ENCODE data around the gene RABGAP1L. TPM values are rescaled to one million over a fixed set of nuclear protein-coding genes. Genes with fewer than 3 reads are reported as not detected.

The RABGAP1L gene
- total and polyA plus RNA-seq, 5 experiments from 2014 or later: 36.8 to 93.6 (median 59.8) TPM

DNA sequence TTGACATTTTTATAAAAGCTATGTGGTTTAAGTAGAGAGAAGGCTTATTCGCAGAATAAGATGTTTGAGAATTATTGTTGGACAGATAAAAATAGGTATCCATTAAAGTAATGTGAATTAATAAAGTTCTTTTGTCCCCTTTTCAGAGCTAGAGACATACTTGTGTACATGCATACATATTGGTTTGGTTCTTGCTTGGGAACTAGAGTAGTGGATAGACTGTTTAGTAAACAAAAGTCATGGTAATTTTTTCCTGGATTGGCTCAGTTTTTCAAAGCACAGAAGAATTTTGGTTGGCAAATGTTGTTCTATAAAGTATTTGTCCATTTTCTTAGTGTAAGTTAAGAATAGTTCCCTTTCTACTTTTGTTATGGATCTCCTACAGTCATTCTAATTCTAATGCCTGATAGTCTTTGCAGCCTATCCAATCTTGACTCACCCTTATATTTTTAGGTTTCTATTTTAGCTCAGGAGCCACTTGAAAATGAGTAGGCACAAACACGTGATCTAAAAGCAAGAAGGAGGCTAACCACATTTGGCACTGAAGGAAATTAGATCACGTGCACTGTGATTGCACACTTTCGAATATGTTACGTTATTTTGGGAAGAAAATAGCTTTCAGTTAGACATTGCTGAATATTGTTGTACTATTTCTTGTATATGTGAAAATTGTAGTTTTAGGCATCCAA is 47.0 kb downstream of the RABGAP1L start:
- Mint-ChIP-seq H3K4me1 (peaks cover 25 to 54% (median 47%) of the 10 kb centered on the region in 4 donors), H3K27me3 (no peaks in the 10 kb centered on the region), H3K27ac (peak overlapping the region in 1 of 10 donors; percentile 62), H3K36me3 (peaks cover 0 to 3% (median 2%) of the 10 kb centered on the region in 3 donors), H3K4me3 (peak overlapping the region in 9 of 10 donors; percentile 10 to 61 (median 40)), H3K9me3 (peaks cover 0 to 17% (median 0%) of the 10 kb centered on the region in 9 donors)
- POLR2A ChIA-PET: no interaction called here
- peak in 1 of 2 donors; percentile 38 for ATAC-seq
- DNase-seq: no peak

DNA sequence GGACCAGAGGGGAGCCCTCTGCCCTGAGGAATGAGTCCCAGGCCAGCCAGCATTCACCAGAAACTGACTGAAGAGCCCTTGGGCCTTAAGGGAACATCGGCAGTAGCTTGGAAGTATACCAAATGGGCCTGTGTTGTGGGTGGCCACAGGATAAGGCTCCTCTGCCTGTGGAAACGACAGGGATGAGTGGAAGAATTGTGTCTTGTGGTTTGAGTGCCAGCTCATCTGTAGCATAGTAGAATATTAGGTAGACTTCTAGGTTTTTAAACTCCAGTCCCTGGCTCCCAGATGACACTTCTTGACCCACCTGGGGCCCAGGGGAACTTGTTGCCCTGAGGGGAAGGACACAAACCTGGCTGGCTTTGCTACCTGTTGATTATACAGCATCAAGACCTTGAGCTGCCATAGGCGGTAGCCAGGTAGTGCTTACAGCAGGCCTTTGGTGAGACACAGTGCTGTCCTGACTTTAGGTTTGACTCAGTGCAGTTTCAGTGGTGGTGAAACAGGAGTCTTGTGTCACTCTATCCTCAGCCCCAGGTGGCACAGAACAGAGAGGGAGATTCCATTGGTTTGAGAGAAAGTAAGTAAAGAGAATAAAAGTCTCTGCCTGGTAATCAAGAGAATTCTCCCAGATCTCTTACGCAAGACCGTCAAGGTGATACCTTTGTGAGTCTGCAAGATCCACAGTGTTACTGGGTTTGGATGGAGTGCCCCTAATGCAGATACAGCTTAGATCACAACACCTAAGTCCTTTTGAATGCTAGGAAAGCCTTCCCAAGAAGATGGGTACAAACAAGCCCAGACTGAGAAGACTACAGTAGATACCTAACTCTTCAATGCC is 50.2 kb downstream of the RABGAP1L start:
- DNase-seq (no peak), ATAC-seq (no peak)

DNA sequence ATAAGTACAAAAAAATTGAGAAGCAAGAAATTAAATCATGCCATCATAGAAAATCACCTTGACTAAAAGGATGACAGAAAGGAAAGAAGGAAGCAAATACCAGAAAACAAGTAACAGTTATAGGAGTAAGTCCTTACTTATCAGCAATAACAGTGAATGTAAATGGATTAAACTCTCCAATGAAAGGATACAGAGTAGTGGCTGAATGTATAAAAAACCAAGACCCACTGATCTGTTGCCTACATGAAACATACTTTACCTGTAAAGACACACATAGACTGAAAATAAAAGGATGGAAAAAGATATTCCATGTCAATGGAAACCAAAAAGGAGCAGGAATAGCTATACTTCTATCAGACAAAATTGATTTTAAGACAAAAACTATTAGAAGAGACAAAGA is 52.2 kb downstream of the RABGAP1L start:
- POLR2A ChIA-PET: no interaction called here
- DNase-seq: no peak
- peaks cover 0 to 4% (median 0%) of the 10 kb centered on the region in 3 donors for H3K36me3 Mint-ChIP-seq
- peaks cover 0 to 16% (median 0%) of the 10 kb centered on the region in 9 donors for H3K9me3 Mint-ChIP-seq
- no peaks in the 10 kb centered on the region for H3K27me3 Mint-ChIP-seq
- H3K27ac Mint-ChIP-seq: peak overlapping the region in 1 of 10 donors; percentile 37
- no peak overlapping the region for H3K4me3 Mint-ChIP-seq
- no peak for ATAC-seq
- H3K4me1 Mint-ChIP-seq: peaks cover 12 to 20% (median 17%) of the 10 kb centered on the region in 4 donors

More for the DNA sequence above, 50.2 kb downstream of the RABGAP1L start:
- POLR2A ChIA-PET: no interaction called here
- peaks cover 0 to 4% (median 0%) of the 10 kb centered on the region in 3 donors for H3K36me3 Mint-ChIP-seq
- no peak overlapping the region for H3K27ac Mint-ChIP-seq
- no peaks in the 10 kb centered on the region for H3K27me3 Mint-ChIP-seq
- H3K9me3 Mint-ChIP-seq: peaks cover 0 to 18% (median 0%) of the 10 kb centered on the region in 9 donors
- peaks cover 22 to 39% (median 34%) of the 10 kb centered on the region in 4 donors for H3K4me1 Mint-ChIP-seq
- no peak overlapping the region for H3K4me3 Mint-ChIP-seq

DNA sequence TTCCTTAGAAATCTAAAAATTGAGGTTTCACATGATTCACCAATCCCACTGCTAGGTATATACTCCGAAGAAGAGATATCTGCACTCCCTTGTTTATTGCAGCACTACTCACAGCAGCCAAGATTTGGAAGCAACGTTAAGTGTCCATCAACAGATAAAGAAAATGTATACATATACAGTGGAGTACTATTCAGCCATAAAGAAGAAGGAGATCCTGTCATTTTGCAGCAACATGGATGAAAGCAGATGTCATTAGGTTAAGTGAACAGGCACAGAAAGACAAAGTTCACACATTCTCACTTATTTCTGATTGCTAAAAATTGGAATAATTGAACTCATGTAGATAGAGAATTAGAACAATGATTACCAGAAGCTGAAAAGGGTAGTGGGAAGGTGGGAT is 56.4 kb downstream of the RABGAP1L start:
- H3K27ac Mint-ChIP-seq: peak overlapping the region in 1 of 10 donors; percentile 8
- H3K4me1 Mint-ChIP-seq: peaks cover 0 to 7% (median 2%) of the 10 kb centered on the region in 4 donors
- H3K36me3 Mint-ChIP-seq: peaks cover under 1 to 8% (median 2%) of the 10 kb centered on the region in 3 donors
- DNase-seq: no peak
- no peak overlapping the region for H3K4me3 Mint-ChIP-seq
- no peak for ATAC-seq
- POLR2A ChIA-PET: no interaction called here
- peaks cover 0 to 10% (median 0%) of the 10 kb centered on the region in 9 donors for H3K9me3 Mint-ChIP-seq
- H3K27me3 Mint-ChIP-seq: no peaks in the 10 kb centered on the region

DNA sequence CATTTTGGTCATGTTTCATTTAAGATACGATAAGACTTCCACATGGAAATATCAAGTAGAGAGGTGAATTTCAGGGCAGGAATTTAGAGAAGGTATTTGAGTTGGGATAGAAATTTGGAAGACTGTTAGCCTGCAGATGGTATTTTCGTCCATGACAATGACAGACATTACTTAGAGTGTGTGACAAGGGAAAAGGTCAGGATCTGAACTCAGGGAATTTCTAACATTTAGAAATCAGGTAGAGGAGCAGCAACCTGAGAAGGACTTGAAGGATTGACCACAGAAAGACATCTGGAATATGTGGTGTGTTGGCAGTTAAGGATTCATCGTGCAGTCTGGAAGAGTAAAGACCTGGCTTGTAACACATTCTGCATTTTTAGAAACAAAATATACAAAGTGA is 57.9 kb downstream of the RABGAP1L start:
- Mint-ChIP-seq H3K27ac (no peak overlapping the region), H3K4me3 (no peak overlapping the region), H3K36me3 (peaks cover 8 to 21% (median 12%) of the 10 kb centered on the region in 3 donors), H3K27me3 (no peaks in the 10 kb centered on the region), H3K9me3 (no peaks in the 10 kb centered on the region), H3K4me1 (peaks cover 0 to 6% (median 3%) of the 10 kb centered on the region in 4 donors)
- POLR2A ChIA-PET: interaction anchor here (0.7 kb wide), 1 partner anchor 267 kb away, joined by 4 read pairs; no protein-coding TSS in a partner anchor
- ATAC-seq (no peak), DNase-seq (no peak)

DNA sequence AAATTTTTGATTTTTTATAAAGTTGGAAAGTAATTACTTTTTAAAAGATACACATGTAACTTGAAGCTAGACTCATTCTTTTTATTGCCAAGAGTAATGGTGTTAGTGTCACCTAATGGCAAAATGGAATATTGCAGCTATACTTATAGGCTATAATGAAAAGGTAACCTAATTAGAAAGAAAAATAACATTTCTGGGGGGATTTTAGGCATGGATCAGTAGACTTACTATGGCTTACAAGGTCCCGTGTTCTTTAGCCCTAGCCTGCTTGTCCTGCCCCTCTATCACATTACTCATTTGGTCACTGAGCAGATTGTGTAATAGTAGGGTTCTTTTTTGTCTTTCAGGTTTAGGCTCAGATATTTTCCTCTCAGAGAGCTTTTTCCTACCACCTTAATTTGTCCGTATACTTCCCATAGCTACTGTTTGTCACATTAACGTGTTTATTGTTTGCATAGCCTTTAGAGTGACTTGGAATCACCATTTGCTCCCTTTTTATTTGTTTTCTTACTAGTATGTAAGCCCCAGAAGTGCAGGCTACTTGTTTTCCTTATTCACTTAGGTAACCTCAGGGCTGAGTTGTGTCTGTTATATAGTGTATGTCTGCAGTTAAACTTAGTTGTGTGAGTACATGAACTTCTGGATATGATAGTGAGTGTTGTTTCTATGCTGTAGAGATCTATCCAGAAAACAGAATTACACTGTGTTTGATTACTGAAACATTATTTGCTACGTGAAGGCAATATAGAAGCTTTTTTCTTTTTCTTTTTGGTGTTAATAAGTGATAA is 58.7 kb downstream of the RABGAP1L start:
- ATAC-seq (peak; percentile 47 to 53), DNase-seq (peak in 3 of 10 donors; percentile 46 to 50 (median 50))
- Mint-ChIP-seq H3K4me3 (no peak overlapping the region), H3K9me3 (no peaks in the 10 kb centered on the region), H3K4me1 (peaks cover 0 to 7% (median 3%) of the 10 kb centered on the region in 4 donors), H3K27me3 (no peaks in the 10 kb centered on the region), H3K27ac (no peak overlapping the region), H3K36me3 (peaks cover 12 to 25% (median 16%) of the 10 kb centered on the region in 3 donors)
- POLR2A ChIA-PET: interaction anchor here (0.7 kb wide), 1 partner anchor 268 kb away, joined by 4 read pairs; no protein-coding TSS in a partner anchor

DNA sequence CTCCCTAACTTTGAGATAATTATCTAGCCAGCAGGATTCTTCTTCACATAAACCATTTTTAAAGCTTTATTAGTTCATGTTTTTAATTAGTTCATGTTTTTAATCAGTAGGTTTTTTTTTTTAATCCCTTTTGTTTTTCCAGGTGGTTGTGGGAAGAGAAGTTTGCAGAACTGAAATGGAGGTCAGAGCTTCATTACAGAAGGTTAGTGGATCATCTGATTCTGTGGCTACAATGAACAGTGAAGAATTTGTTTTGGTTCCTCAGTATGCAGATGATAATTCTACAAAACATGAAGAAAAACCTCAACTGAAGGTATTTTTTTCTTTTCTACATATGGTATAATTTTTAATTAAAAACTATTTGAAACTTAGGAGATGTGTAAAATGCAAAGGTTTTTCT is 59.7 kb downstream of the RABGAP1L start:
- Mint-ChIP-seq H3K27me3 (no peaks in the 10 kb centered on the region), H3K27ac (no peak overlapping the region)

DNA sequence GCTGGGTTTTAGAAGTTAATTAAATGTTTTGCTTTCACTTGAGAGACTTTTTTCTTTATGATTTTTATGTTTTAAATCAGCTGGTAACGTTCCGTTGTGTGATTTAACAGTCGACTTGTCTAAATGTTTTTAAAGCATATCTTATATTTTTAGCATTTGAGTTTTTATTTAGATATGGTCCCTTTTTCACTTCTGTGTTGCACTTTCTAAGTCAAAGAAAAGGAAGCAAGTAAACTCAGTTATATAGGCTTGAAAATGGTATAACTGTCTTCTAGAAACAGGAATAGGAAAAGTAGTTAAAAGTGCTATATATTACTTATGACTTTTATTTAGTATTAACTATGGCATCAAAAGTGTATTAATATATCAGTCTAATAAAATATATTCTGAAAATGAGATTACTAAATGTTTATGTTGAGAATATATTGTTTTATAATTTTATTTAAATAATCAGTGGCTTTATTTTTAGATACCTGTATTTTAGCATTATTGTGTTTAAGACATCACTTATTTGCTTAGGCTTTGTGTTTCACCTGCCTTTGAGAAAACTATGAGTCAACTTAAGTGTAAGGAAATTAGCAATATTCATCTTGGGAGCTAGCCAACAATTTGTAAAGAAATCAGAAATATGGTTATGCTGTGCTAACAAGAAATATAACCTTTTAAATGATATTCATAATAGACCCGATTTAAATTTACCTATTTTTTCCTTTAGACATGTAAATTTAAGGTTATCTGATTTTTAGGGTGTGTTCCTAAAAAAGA is 60.5 kb downstream of the RABGAP1L start:
- no peak for DNase-seq
- peaks cover 12 to 32% (median 18%) of the 10 kb centered on the region in 3 donors for H3K36me3 Mint-ChIP-seq
- H3K4me3 Mint-ChIP-seq: peak overlapping the region in 1 of 10 donors; percentile 62
- peaks cover 0 to 7% (median 2%) of the 10 kb centered on the region in 4 donors for H3K4me1 Mint-ChIP-seq
- H3K9me3 Mint-ChIP-seq: no peaks in the 10 kb centered on the region
- no peak overlapping the region for H3K27ac Mint-ChIP-seq
- no peak for ATAC-seq
- H3K27me3 Mint-ChIP-seq: no peaks in the 10 kb centered on the region
- POLR2A ChIA-PET: interaction anchor here (1.0 kb wide), 1 partner anchor 1834 kb away, joined by 3 read pairs; no protein-coding TSS in a partner anchor

More for the DNA sequence above, 59.7 kb downstream of the RABGAP1L start:
- no peak for ATAC-seq
- Mint-ChIP-seq H3K9me3 (no peaks in the 10 kb centered on the region), H3K4me1 (peaks cover 0 to 7% (median 2%) of the 10 kb centered on the region in 4 donors), H3K36me3 (peaks cover 12 to 29% (median 16%) of the 10 kb centered on the region in 3 donors), H3K4me3 (no peak overlapping the region)
- POLR2A ChIA-PET: no interaction called here
- no peak for DNase-seq

DNA sequence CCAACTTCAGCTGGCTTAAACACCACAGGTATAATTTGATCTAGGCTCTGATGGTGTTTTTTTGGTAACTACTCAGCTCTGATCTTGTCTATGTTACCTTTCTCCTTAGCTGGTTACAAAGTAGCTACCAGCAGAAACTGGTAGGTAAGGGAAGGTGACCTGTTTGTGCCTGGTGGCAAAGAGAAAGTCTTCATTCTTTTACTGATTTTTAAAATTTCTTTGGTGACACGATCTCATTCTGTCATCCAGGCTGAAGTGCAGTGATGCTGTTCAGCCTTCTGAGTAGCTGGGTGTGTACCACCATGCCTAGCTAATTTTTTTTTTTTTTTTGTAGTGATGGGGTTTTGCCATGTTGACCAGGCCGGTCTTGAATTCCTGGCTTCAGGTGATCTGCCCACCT is 62.4 kb downstream of the RABGAP1L start:
- DNase-seq (no peak), ATAC-seq (no peak)
- POLR2A ChIA-PET: no interaction called here
- Mint-ChIP-seq H3K27ac (peak overlapping the region in 1 of 10 donors; percentile 16), H3K4me3 (no peak overlapping the region), H3K4me1 (peaks cover 0 to 15% (median 6%) of the 10 kb centered on the region in 4 donors), H3K36me3 (peaks cover 12 to 47% (median 22%) of the 10 kb centered on the region in 3 donors), H3K9me3 (no peaks in the 10 kb centered on the region), H3K27me3 (no peaks in the 10 kb centered on the region)

DNA sequence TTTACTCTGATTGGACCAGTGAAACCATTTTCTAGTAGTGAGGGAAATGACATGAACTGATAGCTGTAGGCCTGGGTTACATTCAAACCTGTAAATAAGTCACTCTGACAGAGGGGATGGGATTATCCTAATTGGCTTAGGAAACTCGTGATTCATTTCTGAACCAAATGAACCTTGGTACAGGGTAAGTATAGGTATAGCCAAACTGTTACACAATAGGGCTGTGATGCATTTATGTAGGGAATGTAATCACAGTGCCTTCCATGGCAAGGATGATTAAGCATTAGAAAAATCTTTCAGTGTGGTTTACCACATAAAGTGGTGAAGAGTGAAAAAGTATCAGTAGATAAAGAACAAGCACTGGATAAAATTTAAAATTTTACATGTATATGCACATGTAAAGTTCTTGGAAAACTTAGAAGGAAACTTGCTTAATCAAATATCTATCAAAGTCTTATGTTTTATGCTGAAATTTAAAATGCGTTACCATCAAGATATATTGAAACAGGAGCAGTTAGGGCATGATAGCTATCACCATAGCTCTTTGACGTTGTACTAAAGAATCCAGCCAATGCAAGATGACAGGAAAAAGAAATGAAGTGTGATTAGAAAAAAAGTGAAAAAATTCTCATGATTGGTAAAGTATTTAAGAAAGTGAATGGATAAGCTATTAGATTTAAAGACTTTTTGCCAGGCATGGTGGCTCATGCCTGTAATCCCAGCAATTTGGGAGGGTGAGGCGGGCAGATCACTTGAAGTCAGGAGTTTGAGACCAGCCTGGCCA is 63.0 kb downstream of the RABGAP1L start:
- no peaks in the 10 kb centered on the region for H3K27me3 Mint-ChIP-seq
- DNase-seq: no peak
- H3K27ac Mint-ChIP-seq: no peak overlapping the region
- peaks cover 12 to 51% (median 22%) of the 10 kb centered on the region in 3 donors for H3K36me3 Mint-ChIP-seq
- H3K4me1 Mint-ChIP-seq: peaks cover 0 to 15% (median 6%) of the 10 kb centered on the region in 4 donors
- no peaks in the 10 kb centered on the region for H3K9me3 Mint-ChIP-seq
- POLR2A ChIA-PET: no interaction called here
- no peak for ATAC-seq
- no peak overlapping the region for H3K4me3 Mint-ChIP-seq

DNA sequence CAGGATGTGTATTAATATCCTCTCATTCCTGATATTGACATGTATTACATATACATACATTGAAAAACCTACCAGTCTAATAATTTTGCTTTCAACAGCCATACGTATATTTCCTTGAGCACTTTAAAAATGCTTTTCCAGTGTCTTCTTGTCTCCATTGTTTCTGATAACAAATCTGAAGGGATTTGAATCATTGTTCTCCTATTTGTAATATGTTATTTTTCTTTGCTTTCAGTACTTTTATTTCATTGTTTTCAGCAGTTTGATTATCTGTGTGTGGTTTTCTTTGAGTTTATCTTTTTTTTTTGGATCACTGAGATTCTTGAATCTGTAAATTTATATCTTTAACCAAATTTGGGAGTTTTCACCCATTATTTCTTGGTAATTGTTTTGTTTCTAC is 65.3 kb downstream of the RABGAP1L start:
- Mint-ChIP-seq H3K4me3 (no peak overlapping the region), H3K36me3 (peaks cover 12 to 66% (median 32%) of the 10 kb centered on the region in 3 donors), H3K4me1 (peaks cover 0 to 13% (median 7%) of the 10 kb centered on the region in 4 donors), H3K27me3 (no peaks in the 10 kb centered on the region), H3K9me3 (peaks cover 0 to 8% (median 0%) of the 10 kb centered on the region in 9 donors), H3K27ac (no peak overlapping the region)
- ATAC-seq (no peak), DNase-seq (no peak)
- POLR2A ChIA-PET: no interaction called here

Measured in naive thymus-derived CD8-positive, alpha-beta T cell (primary cell).